ENCODE data around the gene PARD3B.

DNA sequence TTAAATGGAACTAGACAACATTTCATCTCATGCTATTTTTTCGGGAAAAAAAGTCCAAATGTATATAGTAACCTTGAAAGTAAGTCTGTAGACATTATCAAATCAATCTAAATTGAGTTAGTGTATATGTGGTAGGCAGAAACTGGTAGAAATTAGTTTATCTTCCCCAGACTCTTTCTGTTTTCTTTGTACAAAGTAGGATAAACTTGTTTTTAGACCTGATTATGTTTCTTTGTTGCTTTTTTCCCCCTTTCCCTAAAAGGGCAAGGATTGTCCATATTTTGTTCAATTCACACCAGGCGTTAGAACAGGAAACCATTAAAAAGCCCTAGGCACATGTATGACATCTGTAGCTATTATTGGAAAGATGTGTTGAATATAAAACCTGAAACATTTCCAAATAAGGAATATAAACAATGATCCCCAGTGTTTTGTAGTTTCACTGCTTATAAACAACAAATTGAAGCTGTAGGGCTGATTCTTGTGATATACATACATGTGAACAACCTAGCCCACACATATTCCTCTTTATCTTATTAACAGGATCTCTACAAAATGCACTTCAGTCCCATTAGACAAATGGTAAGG lies 528.3 kb downstream of the PARD3B start:
- TF ChIP-seq, protein P1, sequence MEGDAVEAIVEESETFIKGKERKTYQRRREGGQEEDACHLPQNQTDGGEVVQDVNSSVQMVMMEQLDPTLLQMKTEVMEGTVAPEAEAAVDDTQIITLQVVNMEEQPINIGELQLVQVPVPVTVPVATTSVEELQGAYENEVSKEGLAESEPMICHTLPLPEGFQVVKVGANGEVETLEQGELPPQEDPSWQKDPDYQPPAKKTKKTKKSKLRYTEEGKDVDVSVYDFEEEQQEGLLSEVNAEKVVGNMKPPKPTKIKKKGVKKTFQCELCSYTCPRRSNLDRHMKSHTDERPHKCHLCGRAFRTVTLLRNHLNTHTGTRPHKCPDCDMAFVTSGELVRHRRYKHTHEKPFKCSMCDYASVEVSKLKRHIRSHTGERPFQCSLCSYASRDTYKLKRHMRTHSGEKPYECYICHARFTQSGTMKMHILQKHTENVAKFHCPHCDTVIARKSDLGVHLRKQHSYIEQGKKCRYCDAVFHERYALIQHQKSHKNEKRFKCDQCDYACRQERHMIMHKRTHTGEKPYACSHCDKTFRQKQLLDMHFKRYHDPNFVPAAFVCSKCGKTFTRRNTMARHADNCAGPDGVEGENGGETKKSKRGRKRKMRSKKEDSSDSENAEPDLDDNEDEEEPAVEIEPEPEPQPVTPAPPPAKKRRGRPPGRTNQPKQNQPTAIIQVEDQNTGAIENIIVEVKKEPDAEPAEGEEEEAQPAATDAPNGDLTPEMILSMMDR (conservative IDR thresholded peaks at IDR 0.05; ENCODE audit: low read depth, low read length) = no peak
- no peak for TF ChIP-seq POLR2A (IDR thresholded peaks at IDR 0.05; ENCODE audit: low read depth, low read length)
